GM23338 (cell line): ENCODE results near the gene KCTD14. TPM values are rescaled to one million over a fixed set of nuclear protein-coding genes. Genes with fewer than 3 reads are reported as not detected.

Source experiments
- ATAC-seq: fragments of 200-7000 bp; cut with Tn5 transposase; 3 replicates; pipeline ENCODE4 v1.9.1; 2020
- DNase-seq: peaks from one replicate; pipeline ENCODE4 v3.0.0-alpha.2; 2015; ENCODE audit warnings: low spot score
- H2AFZ ChIP-seq: fragments of 200-600 bp; sonication (generic); 2 replicates; pipeline ENCODE4 v1.8.0; 2016; ENCODE audit warnings: antibody characterized with exemption, mild to moderate bottlenecking, moderate library complexity
- H3F3A ChIP-seq: fragments of 200-600 bp; sonication (generic); replicated peaks from 2 replicates; pipeline ENCODE4 v1.8.0; 2017; ENCODE audit warnings: antibody characterized with exemption, mixed run types, low read depth
- H3K27ac ChIP-seq: fragments of 200-600 bp; sonication (generic); 2 replicates; pipeline ENCODE4 v1.6.1; 2016; ENCODE audit warnings: low read depth
- H3K27me3 ChIP-seq: fragments of 200-600 bp; sonication (generic); 2 replicates; pipeline ENCODE4 v1.8.0; 2016; ENCODE audit warnings: mild to moderate bottlenecking, mixed run types, moderate library complexity; ENCODE audit not compliant: insufficient read depth
- H3K36me3 ChIP-seq: fragments of 200-600 bp; sonication (generic); 2 replicates; pipeline ENCODE4 v1.8.0; 2016; ENCODE audit warnings: mild to moderate bottlenecking; ENCODE audit not compliant: insufficient read depth
- H3K4me1 ChIP-seq: fragments of 200-600 bp; sonication (generic); 2 replicates; pipeline ENCODE4 v1.8.0; 2016; ENCODE audit warnings: mild to moderate bottlenecking, moderate library complexity; ENCODE audit not compliant: insufficient read depth
- H3K4me2 ChIP-seq: fragments of 200-600 bp; sonication (generic); 2 replicates; pipeline ENCODE4 v1.7.1; 2017; ENCODE audit warnings: mixed run types
- H3K4me3 ChIP-seq: fragments of 200-600 bp; sonication (generic); 2 replicates; pipeline ENCODE4 v1.6.1; 2016; ENCODE audit warnings: mixed run types
- H3K79me2 ChIP-seq: fragments of 200-600 bp; sonication (generic); replicated peaks from 2 replicates; pipeline ENCODE4 v1.8.0; 2017; ENCODE audit warnings: mild to moderate bottlenecking; ENCODE audit not compliant: insufficient read depth
- H3K9me2 ChIP-seq: fragments of 200-600 bp; sonication (generic); 2 replicates; pipeline ENCODE4 v1.8.0; 2017; ENCODE audit not compliant: insufficient read depth
- H4K20me1 ChIP-seq: fragments of 200-600 bp; sonication (generic); replicated peaks from 2 replicates; pipeline ENCODE4 v1.8.0; 2017; ENCODE audit warnings: mild to moderate bottlenecking; ENCODE audit not compliant: insufficient read depth
- H3K27ac Mint-ChIP-seq: 2 replicates; pipeline ENCODE4 v1.8.0; 2020; ENCODE audit warnings: inconsistent platforms, mild to moderate bottlenecking, moderate library complexity, mixed read lengths
- H3K27me3 Mint-ChIP-seq: 3 replicates; pipeline ENCODE4 v1.8.0; 2022; ENCODE audit warnings: low read depth, mild to moderate bottlenecking, moderate library complexity, mixed read lengths, inconsistent platforms; ENCODE audit not compliant: insufficient read depth, poor library complexity
- H3K36me3 Mint-ChIP-seq: 3 replicates; pipeline ENCODE4 v1.8.0; 2021; ENCODE audit warnings: low read depth, mild to moderate bottlenecking, inconsistent platforms, moderate library complexity, mixed read lengths
- H3K4me1 Mint-ChIP-seq: 3 replicates; pipeline ENCODE4 v1.8.0; 2020; ENCODE audit warnings: mild to moderate bottlenecking, inconsistent platforms, mixed read lengths
- H3K4me3 Mint-ChIP-seq: 3 replicates; pipeline ENCODE4 v1.8.0; 2021; ENCODE audit warnings: moderate library complexity, mild to moderate bottlenecking, inconsistent platforms, mixed read lengths
- H3K9me3 Mint-ChIP-seq: 3 replicates; pipeline ENCODE4 v1.8.0; 2020; ENCODE audit warnings: moderate library complexity, mild to moderate bottlenecking, inconsistent platforms, mixed read lengths
- CREB1 ChIP-seq: fragments of 250-450 bp; sonication (Bioruptor Pico); IDR thresholded peaks from 2 replicates; pipeline ENCODE4 v1.5.0; 2020; ENCODE audit warnings: low read depth, mild to moderate bottlenecking, moderate library complexity
- CTCF ChIP-seq, 2 experiments: fragments of 200-600 bp in 1 of 2; sonication (generic) in 1 of 2; conservative IDR thresholded peaks; 2 replicates each; pipeline versions ENCODE4 v1.5.1 to v1.6.1; 2016 to 2017; ENCODE audit warnings: antibody characterized with exemption in 2 of 2, low read depth in 2 of 2, mild to moderate bottlenecking in 2 of 2, moderate library complexity in 1 of 2
- ETS1 ChIP-seq: IDR thresholded peaks from 2 replicates; pipeline ENCODE4 v1.6.1; 2016; ENCODE audit warnings: antibody characterized with exemption
- EZH2 ChIP-seq: fragments of 200-600 bp; sonication (generic); IDR thresholded peaks from one replicate; pipeline ENCODE4 v1.8.0; 2017; ENCODE audit warnings: antibody characterized with exemption, mild to moderate bottlenecking, low read depth; ENCODE audit not compliant: unreplicated experiment
- EZH2phosphoT487 ChIP-seq: fragments of 200-600 bp; sonication (generic); IDR thresholded peaks from one replicate; pipeline ENCODE4 v1.8.1; 2018; ENCODE audit warnings: antibody characterized with exemption; ENCODE audit not compliant: unreplicated experiment
- JUNB ChIP-seq: IDR thresholded peaks from one replicate; pipeline ENCODE4 v1.6.1; 2016; ENCODE audit warnings: antibody characterized with exemption; ENCODE audit not compliant: unreplicated experiment
- NANOG ChIP-seq: IDR thresholded peaks from 2 replicates; pipeline ENCODE4 v1.6.1; 2016; ENCODE audit warnings: antibody characterized with exemption, borderline replicate concordance
- POLR2AphosphoS5 ChIP-seq: IDR thresholded peaks from 2 replicates; pipeline ENCODE4 v1.6.1; 2016; ENCODE audit warnings: antibody characterized with exemption, low read depth
- REST ChIP-seq: IDR thresholded peaks from one replicate; pipeline ENCODE4 v1.6.1; 2018; ENCODE audit warnings: antibody characterized with exemption; ENCODE audit not compliant: unreplicated experiment
- STAT1 ChIP-seq: IDR thresholded peaks from one replicate; pipeline ENCODE4 v1.6.1; 2016; ENCODE audit warnings: antibody characterized with exemption; ENCODE audit not compliant: unreplicated experiment
- ZNF114 ChIP-seq: fragments of 250-450 bp; sonication (Bioruptor Pico); IDR thresholded peaks from 2 replicates; pipeline ENCODE4 v1.5.0; 2020; ENCODE audit warnings: mild to moderate bottlenecking, moderate library complexity
- ZNF331 ChIP-seq: fragments of 250-450 bp; sonication (Bioruptor Pico); IDR thresholded peaks from 2 replicates; pipeline ENCODE4 v1.5.0; 2020; ENCODE audit warnings: low read depth, mild to moderate bottlenecking, moderate library complexity
- polyA plus RNA-seq: library from polyadenylated mRNA; unstranded; fragments of >200 nt; fragmentation: Nextera tagmentation; extraction: Ambion mirVana; gene quantifications from 2 replicates; pipeline ENCODE4 v1.2.1, GENCODE V29; 2016
- total RNA-seq: library from RNA; depleted of rRNA; stranded (reverse); fragments of >200 nt; shearing (Covaris generic); gene quantifications from 2 replicates; pipeline ENCODE4 v1.2.3, GENCODE V29; 2014

KCTD14 gene
- total and polyA plus RNA-seq, 2 experiments from 2014 or later, result 5.9 to 19.1 TPM

- no peak overlapping the region for H3K4me2 ChIP-seq
- peaks cover 9% of the 10 kb centered on the region for H3F3A ChIP-seq
- peaks cover 19% of the 10 kb centered on the region for H3K4me1 Mint-ChIP-seq
- H3K27ac Mint-ChIP-seq, result no peak overlapping the region
- no peak for TF ChIP-seq ZNF331 (CRISPR knock-in tag)
- TF ChIP-seq ETS1, result no peak
- no peak for TF ChIP-seq EZH2phosphoT487
- TF ChIP-seq CTCF (conservative IDR thresholded peaks at IDR 0.05; ENCODE audit: low read depth in 2 of 2), result no peak
- no peak for TF ChIP-seq POLR2AphosphoS5
- peak overlapping the region; percentile 85; the same call in 1 of the 3 replicates for H3K4me3 Mint-ChIP-seq
- peak overlapping the region; percentile 71; the same call in 1 of the 2 replicates for H3K4me3 ChIP-seq
- no peaks in the 10 kb centered on the region for H3K9me2 ChIP-seq
- no peak overlapping the region for H2AFZ ChIP-seq
- H3K4me1 ChIP-seq, result peaks cover 7% of the 10 kb centered on the region; the same call in 1 of the 2 replicates
- no peaks in the 10 kb centered on the region for H3K36me3 ChIP-seq
- no peaks in the 10 kb centered on the region for H3K27me3 ChIP-seq
- peaks cover 5% of the 10 kb centered on the region for H3K27me3 Mint-ChIP-seq
- H3K9me3 Mint-ChIP-seq, result no peaks in the 10 kb centered on the region; the same call in 1 of the 3 replicates
- H3K79me2 ChIP-seq, result no peaks in the 10 kb centered on the region; the same call in 1 of the 2 replicates
- no peaks in the 10 kb centered on the region for H4K20me1 ChIP-seq
- ATAC-seq (no peak), DNase-seq (no peak)
- H3K27ac ChIP-seq, result no peak overlapping the region
- peaks cover 2% of the 10 kb centered on the region for H3K36me3 Mint-ChIP-seq
These were observed 1.5 kb downstream of the KCTD14 start for GRCh38 chr11:78021611-78022010.

GRCh38 chr11:78020246-78020645 is 2.8 kb downstream of the KCTD14 start:
- 0 out of 2 replicates have a peak, but pooled peaks cover 5% of the 10 kb centered on the region for H3K36me3 ChIP-seq
- no peaks in the 10 kb centered on the region for H3K27me3 ChIP-seq
- no peak overlapping the region for H3K27ac ChIP-seq
- Mint-ChIP-seq H3K27ac (no peak overlapping the region), H3K9me3 (no peaks in the 10 kb centered on the region; the same call in 2 of the 3 replicates), H3K27me3 (peaks cover 5% of the 10 kb centered on the region), H3K36me3 (peaks cover 15% of the 10 kb centered on the region), H3K4me3 (no peak overlapping the region), H3K4me1 (peaks cover 19% of the 10 kb centered on the region)
- peaks cover 7% of the 10 kb centered on the region; the same call in 1 of the 2 replicates for H3K4me1 ChIP-seq
- peaks cover 9% of the 10 kb centered on the region for H3F3A ChIP-seq
- no peak overlapping the region for H3K4me3 ChIP-seq
- H3K9me2 ChIP-seq, result no peaks in the 10 kb centered on the region
- no peak overlapping the region for H2AFZ ChIP-seq
- peak overlapping the region; percentile 45; the same call in 1 of the 2 replicates for H3K4me2 ChIP-seq
- H4K20me1 ChIP-seq, result no peaks in the 10 kb centered on the region
- no peaks in the 10 kb centered on the region; the same call in 1 of the 2 replicates for H3K79me2 ChIP-seq
- ATAC-seq (no peak), DNase-seq (peak; percentile 17)
- TF ChIP-seq JUNB, result no peak
- no peak for TF ChIP-seq NANOG
- no peak for TF ChIP-seq ZNF114 (CRISPR knock-in tag)
- TF ChIP-seq EZH2phosphoT487, result no peak
- TF ChIP-seq CTCF (conservative IDR thresholded peaks at IDR 0.05; ENCODE audit: low read depth in 2 of 2), result no peak
- no peak for TF ChIP-seq EZH2
- TF ChIP-seq ZNF331 (CRISPR knock-in tag), result no peak
- no peak for TF ChIP-seq REST
- TF ChIP-seq POLR2AphosphoS5, result no peak
- no peak for TF ChIP-seq CREB1 (CRISPR knock-in tag)
- TF ChIP-seq ETS1, result no peak
- TF ChIP-seq STAT1, result no peak
